ENCODE data around the gene RTL5. TPM values are rescaled to one million over a fixed set of nuclear protein-coding genes. Genes with fewer than 3 reads are reported as not detected.

Gene RTL5
- total RNA-seq, 2 experiments from 2014 or later, result not detected

- TF ChIP-seq CTCF (conservative IDR thresholded peaks at IDR 0.05; ENCODE audit: low read length), result no peak
- TF ChIP-seq EZH2phosphoT487 (IDR thresholded peaks at IDR 0.05; ENCODE audit: borderline replicate concordance, low read depth, low read length), result no peak
- CTCF ChIA-PET (ENCODE audit: unreplicated experiment), result no interaction called here
- Histone ChIP-seq H3K4me3 (ENCODE audit: low read depth, low read length, poor library complexity, severe bottlenecking) (no peak overlapping the region), H3K36me3 (ENCODE audit: insufficient read depth, low read length) (no peaks in the 10 kb centered on the region), H3K9me2 (ENCODE audit: insufficient read depth, low read length) (no peaks in the 10 kb centered on the region), H3K27ac (ENCODE audit: low read depth, low read length, poor library complexity, severe bottlenecking) (no peak overlapping the region), H3K9me3 (ENCODE audit: low read length) (no peaks in the 10 kb centered on the region), H2AFZ (ENCODE audit: low read length) (no peak overlapping the region), H3K79me2 (ENCODE audit: insufficient read depth, low read depth, low read length) (no peaks in the 10 kb centered on the region), H3K4me1 (ENCODE audit: insufficient read depth, low read length, poor library complexity, severe bottlenecking) (no peaks in the 10 kb centered on the region), H3K4me2 (ENCODE audit: low read length) (no peak overlapping the region), H4K20me1 (ENCODE audit: insufficient read depth, low read length) (no peaks in the 10 kb centered on the region)
- POLR2A ChIA-PET, result no interaction called here
- intact Hi-C loops (cut with micrococcal nuclease; ENCODE audit: unreplicated experiment), result no loop called here
- no peak for DNase-seq (ENCODE audit: low spot score)
- BruUV-seq (replicated peaks), result no TSS peak
Observed at GRCh38 chrX:72108666-72109065, 23.0 kb downstream of the RTL5 start.

DNA sequence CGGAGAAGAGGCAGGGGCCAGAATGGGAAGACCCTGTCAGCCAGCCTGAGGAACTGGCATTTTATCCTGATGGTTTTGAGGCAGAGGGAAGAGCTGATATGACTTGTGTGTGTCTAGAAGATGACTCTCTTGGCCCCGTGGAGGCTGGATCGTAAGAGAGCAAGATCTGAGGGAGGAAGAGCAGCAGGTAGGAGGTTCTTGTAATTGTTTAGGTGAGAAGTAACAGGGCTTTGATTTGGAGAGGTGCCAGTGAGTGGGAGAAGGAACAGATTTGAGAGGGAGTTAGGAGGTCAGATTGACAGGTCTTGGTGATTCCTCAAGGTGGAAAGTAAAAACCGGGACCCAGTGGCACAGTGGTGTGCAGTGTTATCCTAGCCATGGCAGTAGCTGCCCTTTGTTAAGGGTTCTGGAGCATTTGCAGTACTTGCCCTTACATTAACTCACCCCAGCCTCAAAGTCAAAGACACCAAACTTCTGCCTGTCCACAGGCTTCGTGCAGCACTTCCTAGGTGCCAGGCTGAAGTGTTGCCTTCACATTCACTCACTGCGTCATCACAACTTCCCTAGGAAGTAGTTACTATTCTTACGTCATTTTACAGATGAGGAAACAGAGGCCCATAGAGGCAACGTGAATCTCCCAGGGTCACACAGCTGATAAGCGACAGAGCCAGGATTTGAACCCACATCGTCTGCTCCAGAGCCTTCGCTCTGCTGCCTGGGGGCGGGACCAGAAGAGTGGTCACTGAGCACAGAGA lies 23.7 kb downstream of the RTL5 start:
- no peaks in the 10 kb centered on the region for H3K79me2 ChIP-seq (ENCODE audit: insufficient read depth, low read depth, low read length)
- no peak overlapping the region for H2AFZ ChIP-seq (ENCODE audit: low read length)
- BruUV-seq (replicated peaks), result no TSS peak
- no peak overlapping the region for H3K4me3 ChIP-seq (ENCODE audit: low read depth, low read length, poor library complexity, severe bottlenecking)
- no peak for DNase-seq (ENCODE audit: low spot score)
- H3K4me2 ChIP-seq (ENCODE audit: low read length), result no peak overlapping the region
- ChIA-PET CTCF (ENCODE audit: unreplicated experiment) (no interaction called here), POLR2A (no interaction called here)
- H3K9me2 ChIP-seq (ENCODE audit: insufficient read depth, low read length), result no peaks in the 10 kb centered on the region
- intact Hi-C loops (cut with micrococcal nuclease; ENCODE audit: unreplicated experiment), result no loop called here
- H3K4me1 ChIP-seq (ENCODE audit: insufficient read depth, low read length, poor library complexity, severe bottlenecking), result no peaks in the 10 kb centered on the region
- H3K36me3 ChIP-seq (ENCODE audit: insufficient read depth, low read length), result no peaks in the 10 kb centered on the region
- no peak overlapping the region for H3K27ac ChIP-seq (ENCODE audit: low read depth, low read length, poor library complexity, severe bottlenecking)
- H3K9me3 ChIP-seq (ENCODE audit: low read length), result no peaks in the 10 kb centered on the region
- no peaks in the 10 kb centered on the region for H4K20me1 ChIP-seq (ENCODE audit: insufficient read depth, low read length)
- TF ChIP-seq CTCF (conservative IDR thresholded peaks at IDR 0.05; ENCODE audit: low read length) (no peak), EZH2phosphoT487 (IDR thresholded peaks at IDR 0.05; ENCODE audit: borderline replicate concordance, low read depth, low read length) (no peak)

- intact Hi-C loops (cut with micrococcal nuclease; ENCODE audit: unreplicated experiment), result no loop called here
- POLR2A ChIA-PET, result no interaction called here
- Histone ChIP-seq H3K27ac (ENCODE audit: low read depth, low read length, poor library complexity, severe bottlenecking) (no peak overlapping the region), H3K4me1 (ENCODE audit: insufficient read depth, low read length, poor library complexity, severe bottlenecking) (no peaks in the 10 kb centered on the region), H3K9me2 (ENCODE audit: insufficient read depth, low read length) (no peaks in the 10 kb centered on the region), H3K4me3 (ENCODE audit: low read depth, low read length, poor library complexity, severe bottlenecking) (no peak overlapping the region), H4K20me1 (ENCODE audit: insufficient read depth, low read length) (no peaks in the 10 kb centered on the region), H3K79me2 (ENCODE audit: insufficient read depth, low read depth, low read length) (no peaks in the 10 kb centered on the region), H2AFZ (ENCODE audit: low read length) (no peak overlapping the region), H3K4me2 (ENCODE audit: low read length) (no peak overlapping the region), H3K9me3 (ENCODE audit: low read length) (no peaks in the 10 kb centered on the region), H3K36me3 (ENCODE audit: insufficient read depth, low read length) (no peaks in the 10 kb centered on the region)
- no TSS peak for BruUV-seq (replicated peaks)
- no peak for DNase-seq (ENCODE audit: low spot score)
- TF ChIP-seq CTCF (conservative IDR thresholded peaks at IDR 0.05; ENCODE audit: low read length) (no peak), EZH2phosphoT487 (IDR thresholded peaks at IDR 0.05; ENCODE audit: borderline replicate concordance, low read depth, low read length) (no peak)
- CTCF ChIA-PET (ENCODE audit: unreplicated experiment), result no interaction called here
Observed at GRCh38 chrX:72107320-72107719, 24.4 kb downstream of the RTL5 start.
